Progenitor cell of endocrine pancreas (in vitro differentiated cells): Measurements from ENCODE around the gene OPA1. TPM values are rescaled to one million over a fixed set of nuclear protein-coding genes. Genes with fewer than 3 reads are reported as not detected.

Experiments
- DNase-seq: peaks from one replicate; pipeline ENCODE4 v3.0.0; 2021; ENCODE audit warnings: low spot score; ENCODE audit not compliant: unreplicated experiment
- H3K27ac Mint-ChIP-seq: 2 replicates; pipeline ENCODE4 v1.8.0; 2021; ENCODE audit warnings: mild to moderate bottlenecking, moderate library complexity, mixed read lengths
- H3K27me3 Mint-ChIP-seq: 2 replicates; pipeline ENCODE4 v1.8.0; 2021; ENCODE audit warnings: mixed read lengths
- H3K36me3 Mint-ChIP-seq: 2 replicates; pipeline ENCODE4 v1.8.0; 2022; ENCODE audit warnings: mixed read lengths; ENCODE audit not compliant: insufficient read depth
- H3K4me1 Mint-ChIP-seq: 2 replicates; pipeline ENCODE4 v1.8.0; 2021; ENCODE audit warnings: low read depth, mixed read lengths
- H3K4me3 Mint-ChIP-seq: 2 replicates; pipeline ENCODE4 v1.8.0; 2021; ENCODE audit warnings: low read depth, mild to moderate bottlenecking, moderate library complexity, mixed read lengths
- H3K9me3 Mint-ChIP-seq: 2 replicates; pipeline ENCODE4 v1.8.0; 2021; ENCODE audit warnings: low read depth, mixed read lengths
- CTCF ChIP-seq: fragments of 200-600 bp; sonication (generic); IDR thresholded peaks from one replicate; pipeline ENCODE4 v1.5.0; 2021; ENCODE audit warnings: antibody characterized with exemption, mild to moderate bottlenecking; ENCODE audit not compliant: unreplicated experiment
- total RNA-seq: library from RNA; stranded (reverse); gene quantifications from 2 replicates; pipeline ENCODE4 v1.2.1, GENCODE V29; 2021

Gene OPA1
- total RNA-seq, 1 donor from 2014 or later = 60.8 TPM

DNA sequence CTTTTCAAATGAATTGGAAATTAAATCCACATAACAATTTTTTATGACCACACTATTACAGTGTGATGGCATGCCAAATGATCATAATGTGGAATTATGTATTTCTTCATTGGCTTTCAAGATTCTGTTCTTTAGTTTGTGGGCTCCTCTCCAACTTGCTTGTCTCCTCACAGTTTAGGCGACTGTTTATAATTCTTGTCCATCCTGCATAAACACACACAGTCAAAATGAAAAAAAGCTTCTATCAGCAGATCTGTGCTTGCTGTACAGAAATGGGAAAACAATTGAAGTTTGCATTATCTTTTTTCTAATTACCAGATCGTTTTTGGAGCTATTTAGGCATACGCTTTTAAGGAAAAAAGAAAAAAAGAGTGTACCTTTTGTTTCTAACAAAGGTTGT is 37.0 kb downstream of the OPA1 start:
- DNase-seq = no peak
- Mint-ChIP-seq H3K4me1 (no peaks in the 10 kb centered on the region), H3K27ac (no peak overlapping the region), H3K36me3 (peaks cover 6% of the 10 kb centered on the region), H3K4me3 (no peak overlapping the region), H3K9me3 (no peaks in the 10 kb centered on the region), H3K27me3 (no peaks in the 10 kb centered on the region)
- TF ChIP-seq CTCF = no peak

DNA sequence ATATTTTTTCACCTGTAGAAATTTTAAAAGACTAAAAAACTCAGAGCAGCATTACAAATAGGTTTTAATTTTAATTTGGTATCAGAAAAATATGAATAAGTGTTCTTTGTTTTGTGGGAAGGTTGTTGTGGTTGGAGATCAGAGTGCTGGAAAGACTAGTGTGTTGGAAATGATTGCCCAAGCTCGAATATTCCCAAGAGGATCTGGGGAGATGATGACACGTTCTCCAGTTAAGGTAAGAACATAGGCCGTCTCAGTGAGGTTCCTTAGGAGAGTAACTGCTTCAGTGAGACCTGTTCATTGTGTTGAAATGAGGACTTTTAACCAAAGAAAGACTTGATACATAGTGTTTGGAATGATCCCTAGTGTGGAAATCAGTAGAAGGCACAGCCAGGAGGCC is 44.8 kb downstream of the OPA1 start:
- H3K36me3 Mint-ChIP-seq = peaks cover 7% of the 10 kb centered on the region
- no peaks in the 10 kb centered on the region for H3K27me3 Mint-ChIP-seq
- DNase-seq = no peak
- H3K4me3 Mint-ChIP-seq = no peak overlapping the region
- TF ChIP-seq CTCF = no peak
- no peak overlapping the region for H3K27ac Mint-ChIP-seq
- no peaks in the 10 kb centered on the region for H3K9me3 Mint-ChIP-seq
- H3K4me1 Mint-ChIP-seq = no peaks in the 10 kb centered on the region

- Mint-ChIP-seq H3K4me3 (no peak overlapping the region), H3K27ac (no peak overlapping the region), H3K9me3 (no peaks in the 10 kb centered on the region), H3K36me3 (peaks cover 8% of the 10 kb centered on the region), H3K4me1 (no peaks in the 10 kb centered on the region), H3K27me3 (no peaks in the 10 kb centered on the region)
- DNase-seq = no peak
- no peak for TF ChIP-seq CTCF
These were observed 45.8 kb downstream of the OPA1 start for GRCh38 chr3:193638833-193639232.

DNA sequence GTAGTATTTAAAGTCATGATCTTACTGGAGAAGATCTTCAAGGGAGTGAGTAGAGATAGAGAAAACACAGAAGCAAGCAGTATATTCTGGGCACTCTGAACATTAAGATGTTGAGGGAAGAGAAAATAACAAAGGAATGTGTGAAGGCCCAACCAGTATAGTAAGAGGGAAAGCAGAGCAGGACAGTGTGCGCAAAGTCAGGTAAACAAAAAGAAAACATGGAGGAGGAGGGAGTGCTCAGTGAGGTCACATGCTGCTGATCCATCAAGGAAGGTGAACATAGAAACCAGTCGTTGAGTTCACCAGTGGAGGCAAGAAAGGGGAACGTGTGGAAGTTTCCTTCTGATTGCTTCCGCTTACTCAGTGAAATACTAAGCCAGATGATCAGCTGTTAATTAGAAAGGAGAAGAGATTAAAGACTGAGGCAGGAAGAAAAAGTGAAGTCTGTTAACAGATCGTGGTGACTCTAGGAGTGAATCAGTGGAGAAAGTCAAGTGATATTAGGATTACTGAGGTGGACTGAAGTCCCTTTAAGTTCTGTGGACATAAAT is 47.2 kb downstream of the OPA1 start:
- DNase-seq = no peak
- Mint-ChIP-seq H3K27ac (no peak overlapping the region), H3K4me1 (no peaks in the 10 kb centered on the region), H3K9me3 (no peaks in the 10 kb centered on the region), H3K4me3 (no peak overlapping the region), H3K27me3 (no peaks in the 10 kb centered on the region), H3K36me3 (peaks cover 11% of the 10 kb centered on the region)
- no peak for TF ChIP-seq CTCF

DNA sequence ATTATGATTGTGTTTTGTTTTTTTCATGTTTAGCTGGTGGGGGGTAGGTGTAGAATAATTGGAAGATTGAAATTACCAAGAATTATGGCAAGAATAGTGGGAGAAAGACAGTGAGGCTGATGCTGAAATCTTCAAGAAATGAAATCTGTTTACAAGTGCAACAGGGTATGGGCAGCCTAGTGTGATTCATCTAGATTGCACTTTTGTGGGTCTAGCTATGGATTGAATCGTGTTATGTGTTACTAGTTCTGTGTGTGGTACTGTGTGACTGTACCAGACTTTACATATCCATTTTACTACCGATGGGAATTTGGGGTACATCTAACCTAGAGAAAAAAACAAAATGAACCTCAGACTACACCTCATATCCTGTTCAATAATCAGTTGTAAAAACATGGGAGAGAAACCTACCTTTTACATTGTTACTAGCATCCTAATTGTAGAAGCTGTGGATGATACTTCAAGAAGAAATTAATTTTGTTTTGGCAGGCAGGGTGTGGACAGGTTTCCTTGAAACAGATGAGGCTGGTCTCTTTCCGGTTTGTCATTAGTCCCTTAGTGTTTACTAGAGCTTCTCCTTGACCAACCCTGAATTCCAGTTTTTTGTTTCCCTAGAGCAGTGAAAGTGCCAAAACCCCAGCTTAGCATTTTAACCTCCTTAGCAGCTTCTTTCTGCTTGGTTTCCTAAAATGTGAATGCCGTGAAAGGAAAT is 47.9 kb downstream of the OPA1 start:
- no peaks in the 10 kb centered on the region for H3K27me3 Mint-ChIP-seq
- H3K4me3 Mint-ChIP-seq = no peak overlapping the region
- peaks cover 12% of the 10 kb centered on the region for H3K36me3 Mint-ChIP-seq
- TF ChIP-seq CTCF = no peak
- H3K9me3 Mint-ChIP-seq = no peaks in the 10 kb centered on the region
- no peak overlapping the region for H3K27ac Mint-ChIP-seq
- H3K4me1 Mint-ChIP-seq = no peaks in the 10 kb centered on the region
- no peak for DNase-seq
